SK-N-SH (cell line): ENCODE data around the gene LRRIQ4. TPM values are rescaled to one million over a fixed set of nuclear protein-coding genes. Genes with fewer than 3 reads are reported as not detected.

Experiments used
- CTCF ChIA-PET: fragments of 300-600, 350-600 bp; formaldehyde crosslinking; extraction: SDS; loops from one replicate; lab custom pipeline; 2021; lab: Yijun Ruan, JAX
- POLR2A ChIA-PET: fragments of 350-600 bp; sonication (Branson Sonifier 250); formaldehyde crosslinking; extraction: SDS; loops from one replicate; lab custom pipeline; 2020; ENCODE audit warnings: antibody characterized with exemption, inconsistent platforms; lab: Yijun Ruan, JAX
- DNase-seq: peaks from one replicate; pipeline ENCODE4 v3.0.0; 2012
- H2AFZ ChIP-seq: fragments of 200-600 bp; sonication (generic); 2 replicates; pipeline ENCODE4 v1.8.1; 2016; ENCODE audit warnings: antibody characterized with exemption, mild to moderate bottlenecking, low read depth
- H3F3A ChIP-seq: fragments of 200-600 bp; sonication (generic); replicated peaks from 2 replicates; pipeline ENCODE3; 2016; ENCODE audit warnings: antibody characterized with exemption, mild to moderate bottlenecking; ENCODE audit not compliant: insufficient read depth
- H3K27ac ChIP-seq, 2 experiments: fragments of 200-500 bp in 1 of 2; fragments of 200-600 bp in 1 of 2; sonication (Bioruptor generic) in 1 of 2; sonication (generic), shearing (Covaris generic) in 1 of 2; 2 replicates each; pipeline versions ENCODE4 v1.5.1 to v1.6.1; 2014 to 2016; ENCODE audit warnings: low read depth in 2 of 2, inconsistent platforms in 1 of 2, low read length in 1 of 2, mild to moderate bottlenecking in 1 of 2, mixed read lengths in 1 of 2
- H3K27me3 ChIP-seq: fragments of 200-600 bp; sonication (generic), shearing (Covaris generic); 2 replicates; pipeline ENCODE4 v1.6.1; 2016; ENCODE audit warnings: mixed run types; ENCODE audit not compliant: insufficient read depth
- H3K36me3 ChIP-seq, 2 experiments: fragments of 200-500 bp in 1 of 2; fragments of 200-600 bp in 1 of 2; sonication (Bioruptor generic) in 1 of 2; sonication (generic) in 1 of 2; replicated peaks in 1 of 2; 2 replicates each; pipeline versions ENCODE3 to v1.5.1; 2014 to 2016; ENCODE audit warnings: low read length in 1 of 2, mild to moderate bottlenecking in 1 of 2; ENCODE audit not compliant: insufficient read depth in 2 of 2, control insufficient read depth in 1 of 2
- H3K4me1 ChIP-seq, 2 experiments: fragments of 200-500 bp in 1 of 2; fragments of 200-600 bp in 1 of 2; sonication (Bioruptor generic) in 1 of 2; sonication (generic), shearing (Covaris generic) in 1 of 2; 2 replicates each; pipeline versions ENCODE4 v1.5.1 to v1.6.1; 2014 to 2016; ENCODE audit warnings: low read depth in 1 of 2, low read length in 1 of 2, mixed run types in 1 of 2; ENCODE audit not compliant: insufficient read depth in 2 of 2, control insufficient read depth in 1 of 2
- H3K4me2 ChIP-seq: fragments of 200-600 bp; sonication (generic), shearing (Covaris generic); 2 replicates; pipeline ENCODE4 v1.6.1; 2017; ENCODE audit warnings: mixed run types
- H3K4me3 ChIP-seq, 2 experiments: fragments of 200-500 bp in 1 of 2; fragments of 200-600 bp in 1 of 2; sonication (Bioruptor generic) in 1 of 2; sonication (generic), shearing (Covaris generic) in 1 of 2; 2 replicates each; pipeline versions ENCODE4 v1.5.1 to v1.8.1; 2014 to 2016; ENCODE audit warnings: low read depth in 2 of 2, inconsistent platforms in 1 of 2, low read length in 1 of 2, mild to moderate bottlenecking in 1 of 2, mixed read lengths in 1 of 2, moderate library complexity in 1 of 2
- H3K79me2 ChIP-seq: fragments of 200-600 bp; sonication (generic); 2 replicates; pipeline ENCODE4 v1.8.1; 2017; ENCODE audit warnings: mild to moderate bottlenecking; ENCODE audit not compliant: insufficient read depth
- H3K9ac ChIP-seq: fragments of 200-600 bp; sonication (generic); 2 replicates; pipeline ENCODE4 v1.6.1; 2017; ENCODE audit warnings: mixed run types
- H3K9me2 ChIP-seq: fragments of 200-600 bp; sonication (generic); 2 replicates; pipeline ENCODE4 v1.6.1; 2017; ENCODE audit warnings: mixed run types
- H3K9me3 ChIP-seq: fragments of 200-600 bp; sonication (generic); 2 replicates; pipeline ENCODE4 v1.6.1; 2017; ENCODE audit warnings: mixed run types, mild to moderate bottlenecking, moderate library complexity
- H4K20me1 ChIP-seq: fragments of 200-600 bp; sonication (generic); 2 replicates; pipeline ENCODE4 v1.6.1; 2017; ENCODE audit warnings: mild to moderate bottlenecking, mixed run types; ENCODE audit not compliant: insufficient read depth
- CHD2 ChIP-seq: fragments of 150-350 bp; IDR thresholded peaks from 2 replicates; pipeline ENCODE4 v1.6.1; 2018; ENCODE audit warnings: low read length; ENCODE audit not compliant: partially characterized antibody
- CTCF ChIP-seq: fragments of 200-600 bp; sonication (generic); IDR thresholded peaks from 2 replicates; pipeline ENCODE4 v1.6.1; 2017; ENCODE audit warnings: antibody characterized with exemption, mild to moderate bottlenecking, moderate library complexity
- ELF1 ChIP-seq: IDR thresholded peaks from 2 replicates; pipeline ENCODE4 v1.4.0; 2012
- EZH2phosphoT487 ChIP-seq: fragments of 200-600 bp; sonication (generic); IDR thresholded peaks from 2 replicates; pipeline ENCODE4 v1.6.1; 2017; ENCODE audit warnings: low read depth, mixed run types, mild to moderate bottlenecking, antibody characterized with exemption, moderate library complexity, borderline replicate concordance
- FOSL2 ChIP-seq: IDR thresholded peaks from 2 replicates; pipeline ENCODE4 v1.4.0; 2012; ENCODE audit warnings: low read depth, mild to moderate bottlenecking, moderate library complexity, borderline replicate concordance
- FOXJ3 ChIP-seq: sonication (generic); formaldehyde crosslinking; IDR thresholded peaks from 2 replicates; pipeline ENCODE4 v1.5.1; 2020; ENCODE audit warnings: mild to moderate bottlenecking, missing genetic modification reagents
- GABPA ChIP-seq: IDR thresholded peaks from 2 replicates; pipeline ENCODE4 v1.4.0; 2012; ENCODE audit warnings: low read depth, mild to moderate bottlenecking
- JUND ChIP-seq: IDR thresholded peaks from 2 replicates; pipeline ENCODE4 v1.4.0; 2012
- MEF2A ChIP-seq: IDR thresholded peaks from 2 replicates; pipeline ENCODE4 v1.4.0; 2012; ENCODE audit warnings: low read depth, borderline replicate concordance
- NFIC ChIP-seq: IDR thresholded peaks from 2 replicates; pipeline ENCODE4 v1.4.0; 2012; ENCODE audit warnings: borderline replicate concordance
- NRF1 ChIP-seq: IDR thresholded peaks from 2 replicates; pipeline ENCODE4 v1.6.1; 2012; ENCODE audit warnings: low read depth, mild to moderate bottlenecking, low read length
- RAD21 ChIP-seq: IDR thresholded peaks from 2 replicates; pipeline ENCODE4 v1.6.1; 2012; ENCODE audit warnings: mild to moderate bottlenecking, low read length
- RFX5 ChIP-seq: IDR thresholded peaks from 2 replicates; pipeline ENCODE4 v1.6.1; 2012; ENCODE audit warnings: mild to moderate bottlenecking, improper control_type of control experiment, low read length
- RXRA ChIP-seq: IDR thresholded peaks from 2 replicates; pipeline ENCODE4 v1.4.0; 2012; ENCODE audit warnings: low read depth, mild to moderate bottlenecking, borderline replicate concordance
- SIN3A ChIP-seq: IDR thresholded peaks from 2 replicates; pipeline ENCODE4 v1.6.1; 2012; ENCODE audit warnings: low read depth, mild to moderate bottlenecking, low read length, moderate library complexity, borderline replicate concordance
- SMC3 ChIP-seq: IDR thresholded peaks from 2 replicates; pipeline ENCODE4 v1.6.1; 2012; ENCODE audit warnings: low read depth, low read length, improper control_type of control experiment
- TCF12 ChIP-seq: IDR thresholded peaks from 2 replicates; pipeline ENCODE4 v1.4.0; 2012
- ZBTB33 ChIP-seq: IDR thresholded peaks from 2 replicates; pipeline ENCODE4 v1.4.0; 2012; ENCODE audit warnings: low read depth, borderline replicate concordance
- WGBS: methylation state at CpG from one replicate; pipeline ENCODE4 v1.1.6; 2017; ENCODE audit warnings: low lambda C conversion rate; 5-methylcytosine and 5-hydroxymethylcytosine counted together
- polyA plus RNA-seq, 3 experiments: library from polyadenylated mRNA; depleted of rRNA; stranded (reverse); fragments of >200 nt; gene quantifications; 2 replicates each; pipeline ENCODE4 v1.2.3, GENCODE V29; 2012
- TF ChIP-seq, protein P1 (sequence below): IDR thresholded peaks from 2 replicates; pipeline ENCODE4 v1.4.0; 2012; ENCODE audit warnings: low read depth
- TF ChIP-seq, protein P2 (sequence below): fragments of 150-350 bp; IDR thresholded peaks from 2 replicates; pipeline ENCODE4 v1.6.1; 2017; ENCODE audit warnings: antibody characterized with exemption, low read length, low read depth, borderline replicate concordance
- TF ChIP-seq, protein P3 (sequence below): IDR thresholded peaks from 2 replicates; pipeline ENCODE4 v1.4.0; 2012; ENCODE audit warnings: low read depth, borderline replicate concordance

The LRRIQ4 gene
- polyA plus RNA-seq, 1 of the 3 experiments (the other 2 are of a cell fraction): not detected

- TF ChIP-seq GABPA (no peak), MEF2A (no peak), ELF1 (no peak), RFX5 (no peak), RXRA (no peak)
- TF ChIP-seq, all 33 proteins: peak for 0
Observed at GRCh38 chr3:169774186-169774585, 38.5 kb upstream of the LRRIQ4 start (continued).

DNA sequence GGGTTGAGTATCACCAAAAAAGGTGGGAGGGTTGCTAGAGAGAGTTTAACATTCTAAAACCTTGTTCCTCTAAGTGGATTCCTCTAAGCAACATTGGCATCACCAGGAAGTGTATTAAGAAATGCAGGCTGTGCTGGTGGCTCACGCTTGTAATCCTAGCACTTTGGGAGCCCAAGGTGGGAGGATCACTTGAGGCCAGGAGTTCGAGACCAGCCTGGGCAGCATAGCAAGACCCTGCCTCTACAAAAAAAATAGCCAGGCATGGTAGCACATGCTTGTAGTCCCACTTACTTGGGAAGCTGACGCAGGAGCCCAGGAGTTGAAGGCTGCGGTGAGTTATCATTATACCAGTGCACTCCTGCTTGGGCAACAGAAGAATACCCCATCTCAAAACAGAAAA, 34.8 kb upstream of the LRRIQ4 start:
- Histone ChIP-seq H3K4me1 (peaks cover 4 to 10% of the 10 kb centered on the region in 2 experiments; a peak in 3 of 4 replicates), H3K4me2 (no peak overlapping the region), H2AFZ (no peak overlapping the region), H3K36me3 (peaks cover 70 to 79% of the 10 kb centered on the region in 2 experiments), H3K27ac (no peak overlapping the region), H3F3A (peaks cover 11% of the 10 kb centered on the region), H3K79me2 (peaks cover 68% of the 10 kb centered on the region), H3K27me3 (no peaks in the 10 kb centered on the region), H3K9me2 (no peaks in the 10 kb centered on the region), H3K9me3 (no peaks in the 10 kb centered on the region), H3K9ac (no peak overlapping the region), H4K20me1 (0 out of 2 replicates have a peak, but pooled peaks cover 4% of the 10 kb centered on the region), H3K4me3 (no peak overlapping the region)
- TF ChIP-seq CHD2 (no peak), FOSL2 (no peak), NFIC (no peak)
- WGBS: 85% methylated on average over 4 of the region's 4 CpGs
- CTCF ChIA-PET: interaction anchor here (0.7 kb wide), 1 partner anchor 23 kb away, joined by 3 read pairs; no protein-coding TSS in a partner anchor
- POLR2A ChIA-PET: no interaction called here
- no peak for DNase-seq

DNA sequence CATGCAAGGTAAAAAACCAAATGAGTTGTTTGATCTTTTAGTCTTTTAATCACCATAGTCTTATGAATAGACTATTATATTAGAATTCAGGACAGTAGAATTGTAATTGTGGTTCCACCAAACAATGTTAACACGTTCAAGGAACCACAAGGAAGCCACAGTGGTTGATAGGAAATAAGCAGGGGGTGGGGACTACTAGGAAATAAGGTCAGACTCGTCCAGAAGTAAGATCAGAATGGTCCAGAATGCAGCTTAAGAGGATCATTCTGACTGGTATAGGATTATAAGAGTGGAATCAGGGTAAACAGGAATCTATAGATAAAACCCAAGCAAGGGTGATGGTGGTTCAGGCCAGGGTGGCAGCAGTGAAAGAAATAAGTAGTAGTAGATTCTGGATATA, 31.9 kb upstream of the LRRIQ4 start:
- Histone ChIP-seq H3K9me3 (no peaks in the 10 kb centered on the region), H3K27ac (no peak overlapping the region), H3K4me1 (no peaks in the 10 kb centered on the region; a peak in 1 of 4 replicates), H3K4me2 (no peak overlapping the region), H3F3A (peaks cover 5% of the 10 kb centered on the region), H3K9ac (no peak overlapping the region), H3K4me3 (no peak overlapping the region), H3K79me2 (peaks cover 43% of the 10 kb centered on the region), H3K36me3 (peaks cover 86 to 93% of the 10 kb centered on the region in 2 experiments), H3K27me3 (no peaks in the 10 kb centered on the region), H2AFZ (no peak overlapping the region), H4K20me1 (0 out of 2 replicates have a peak, but pooled peaks cover 3% of the 10 kb centered on the region), H3K9me2 (no peaks in the 10 kb centered on the region)
- WGBS: 76% methylated on average over 2 of the region's 2 CpGs
- DNase-seq: no peak
- ChIA-PET CTCF (no interaction called here), POLR2A (interaction anchor here (0.6 kb wide), 1 partner anchor 11 kb away, joined by 4 read pairs; no protein-coding TSS in a partner anchor)
- TF ChIP-seq FOSL2 (no peak), RFX5 (no peak), RXRA (no peak), NFIC (no peak), SMC3 (no peak), RAD21 (no peak), NRF1 (no peak), JUND (no peak), ZBTB33 (no peak), GABPA (no peak), FOXJ3 (CRISPR knock-in tag) (no peak), EZH2phosphoT487 (no peak), SIN3A (no peak), CTCF (no peak), TCF12 (no peak)
- TF ChIP-seq, protein P1, sequence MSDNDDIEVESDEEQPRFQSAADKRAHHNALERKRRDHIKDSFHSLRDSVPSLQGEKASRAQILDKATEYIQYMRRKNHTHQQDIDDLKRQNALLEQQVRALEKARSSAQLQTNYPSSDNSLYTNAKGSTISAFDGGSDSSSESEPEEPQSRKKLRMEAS: no peak
- TF ChIP-seq, protein P2, sequence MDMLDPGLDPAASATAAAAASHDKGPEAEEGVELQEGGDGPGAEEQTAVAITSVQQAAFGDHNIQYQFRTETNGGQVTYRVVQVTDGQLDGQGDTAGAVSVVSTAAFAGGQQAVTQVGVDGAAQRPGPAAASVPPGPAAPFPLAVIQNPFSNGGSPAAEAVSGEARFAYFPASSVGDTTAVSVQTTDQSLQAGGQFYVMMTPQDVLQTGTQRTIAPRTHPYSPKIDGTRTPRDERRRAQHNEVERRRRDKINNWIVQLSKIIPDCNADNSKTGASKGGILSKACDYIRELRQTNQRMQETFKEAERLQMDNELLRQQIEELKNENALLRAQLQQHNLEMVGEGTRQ: no peak
- TF ChIP-seq, protein P3, sequence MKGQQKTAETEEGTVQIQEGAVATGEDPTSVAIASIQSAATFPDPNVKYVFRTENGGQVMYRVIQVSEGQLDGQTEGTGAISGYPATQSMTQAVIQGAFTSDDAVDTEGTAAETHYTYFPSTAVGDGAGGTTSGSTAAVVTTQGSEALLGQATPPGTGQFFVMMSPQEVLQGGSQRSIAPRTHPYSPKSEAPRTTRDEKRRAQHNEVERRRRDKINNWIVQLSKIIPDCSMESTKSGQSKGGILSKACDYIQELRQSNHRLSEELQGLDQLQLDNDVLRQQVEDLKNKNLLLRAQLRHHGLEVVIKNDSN: no peak
